Coronary artery (tissue), 2 donors: Measurements from ENCODE around the gene RELL1.

ENCODE experiments used
- DNase-seq: peaks from one replicate; pipeline ENCODE4 v3.0.0-alpha.2; 2017; ENCODE audit warnings: low spot score
- H3K27ac ChIP-seq, 2 donors: fragments of 200-600 bp; sonication (generic); one replicate each; pipeline ENCODE4 v1.5.1; 2016 to 2019
- H3K4me3 ChIP-seq: fragments of 200-600 bp; sonication (generic); 2 replicates; pipeline ENCODE4 v1.5.1; 2016; ENCODE audit warnings: mild to moderate bottlenecking, moderate library complexity
- TF ChIP-seq, protein P1 (sequence below): fragments of 200-600 bp; sonication (generic); IDR thresholded peaks from one replicate; pipeline ENCODE4 v1.5.1; 2019; ENCODE audit warnings: antibody characterized with exemption

Gene RELL1

GRCh38 chr4:37659696-37660095 lies 26.5 kb downstream of the RELL1 start:
- no peak overlapping the region for H3K27ac ChIP-seq
- TF ChIP-seq, protein P1, sequence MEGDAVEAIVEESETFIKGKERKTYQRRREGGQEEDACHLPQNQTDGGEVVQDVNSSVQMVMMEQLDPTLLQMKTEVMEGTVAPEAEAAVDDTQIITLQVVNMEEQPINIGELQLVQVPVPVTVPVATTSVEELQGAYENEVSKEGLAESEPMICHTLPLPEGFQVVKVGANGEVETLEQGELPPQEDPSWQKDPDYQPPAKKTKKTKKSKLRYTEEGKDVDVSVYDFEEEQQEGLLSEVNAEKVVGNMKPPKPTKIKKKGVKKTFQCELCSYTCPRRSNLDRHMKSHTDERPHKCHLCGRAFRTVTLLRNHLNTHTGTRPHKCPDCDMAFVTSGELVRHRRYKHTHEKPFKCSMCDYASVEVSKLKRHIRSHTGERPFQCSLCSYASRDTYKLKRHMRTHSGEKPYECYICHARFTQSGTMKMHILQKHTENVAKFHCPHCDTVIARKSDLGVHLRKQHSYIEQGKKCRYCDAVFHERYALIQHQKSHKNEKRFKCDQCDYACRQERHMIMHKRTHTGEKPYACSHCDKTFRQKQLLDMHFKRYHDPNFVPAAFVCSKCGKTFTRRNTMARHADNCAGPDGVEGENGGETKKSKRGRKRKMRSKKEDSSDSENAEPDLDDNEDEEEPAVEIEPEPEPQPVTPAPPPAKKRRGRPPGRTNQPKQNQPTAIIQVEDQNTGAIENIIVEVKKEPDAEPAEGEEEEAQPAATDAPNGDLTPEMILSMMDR = no peak
- DNase-seq = no peak
- H3K4me3 ChIP-seq = no peak overlapping the region

DNA sequence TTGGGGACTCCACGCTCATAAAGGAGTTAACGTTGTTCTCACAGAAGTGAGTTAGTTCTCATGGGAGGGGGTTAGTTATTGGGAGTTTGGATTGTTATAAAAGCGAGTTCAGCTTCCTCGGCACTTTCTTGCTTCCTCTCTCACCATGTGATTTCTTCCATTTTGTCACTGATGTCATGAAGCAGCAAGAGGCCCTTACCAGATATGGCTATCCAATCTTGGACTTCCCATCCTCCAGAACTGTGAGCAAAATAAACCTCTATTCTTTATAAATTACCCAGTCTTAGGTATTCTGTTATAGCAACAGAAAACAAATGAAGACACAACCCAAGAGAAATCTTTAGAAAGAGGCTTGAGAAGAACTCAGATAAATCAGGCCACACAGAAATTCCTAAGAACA lies 29.5 kb downstream of the RELL1 start:
- TF ChIP-seq, protein P1 = no peak
- no peak for DNase-seq
- no peak overlapping the region for H3K4me3 ChIP-seq
- H3K27ac ChIP-seq = no peak overlapping the region

GRCh38 chr4:37653601-37654000 lies 32.6 kb downstream of the RELL1 start:
- DNase-seq = no peak

DNA sequence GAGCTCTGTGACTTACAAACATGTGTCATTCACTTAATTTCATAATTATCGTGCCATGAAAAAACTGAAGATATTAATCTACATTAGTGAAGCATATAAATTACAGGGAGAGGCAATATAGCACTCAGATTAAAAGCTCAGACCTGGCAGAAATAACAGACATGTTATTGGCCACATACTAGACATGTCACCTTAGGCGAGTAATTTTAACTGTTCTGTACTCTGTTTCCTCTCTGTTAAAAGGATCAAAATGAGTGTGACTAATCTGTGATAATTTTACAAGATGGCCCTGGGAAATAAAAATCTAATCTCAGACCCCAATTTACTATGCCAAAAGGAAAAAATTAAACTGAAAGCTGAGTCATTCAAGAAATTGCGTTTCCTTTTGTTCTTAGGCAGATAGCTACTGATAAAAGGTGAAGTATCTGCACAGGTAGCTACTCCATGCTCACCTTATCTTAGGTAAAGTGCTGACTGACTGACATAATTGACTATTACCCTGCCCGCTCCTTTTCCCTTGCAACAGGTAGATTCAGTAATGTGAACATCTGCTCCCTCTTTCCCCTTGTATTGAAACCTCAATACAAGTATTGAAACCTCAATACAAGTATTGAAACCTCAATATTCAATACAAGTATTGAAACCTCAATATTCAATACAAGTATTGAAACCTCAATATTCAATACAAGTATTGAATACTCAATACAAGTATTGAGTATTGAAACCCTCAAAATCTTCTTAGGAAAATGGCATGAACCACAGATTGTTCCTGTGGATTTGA lies 33.2 kb downstream of the RELL1 start:
- Histone ChIP-seq H3K4me3 (no peak overlapping the region), H3K27ac (no peak overlapping the region)
- TF ChIP-seq, protein P1 = no peak
- DNase-seq = no peak

More at GRCh38 chr4:37653601-37654000, 32.6 kb downstream of the RELL1 start:
- Histone ChIP-seq H3K27ac (no peak overlapping the region), H3K4me3 (no peak overlapping the region)
- TF ChIP-seq, protein P1 = no peak

DNA sequence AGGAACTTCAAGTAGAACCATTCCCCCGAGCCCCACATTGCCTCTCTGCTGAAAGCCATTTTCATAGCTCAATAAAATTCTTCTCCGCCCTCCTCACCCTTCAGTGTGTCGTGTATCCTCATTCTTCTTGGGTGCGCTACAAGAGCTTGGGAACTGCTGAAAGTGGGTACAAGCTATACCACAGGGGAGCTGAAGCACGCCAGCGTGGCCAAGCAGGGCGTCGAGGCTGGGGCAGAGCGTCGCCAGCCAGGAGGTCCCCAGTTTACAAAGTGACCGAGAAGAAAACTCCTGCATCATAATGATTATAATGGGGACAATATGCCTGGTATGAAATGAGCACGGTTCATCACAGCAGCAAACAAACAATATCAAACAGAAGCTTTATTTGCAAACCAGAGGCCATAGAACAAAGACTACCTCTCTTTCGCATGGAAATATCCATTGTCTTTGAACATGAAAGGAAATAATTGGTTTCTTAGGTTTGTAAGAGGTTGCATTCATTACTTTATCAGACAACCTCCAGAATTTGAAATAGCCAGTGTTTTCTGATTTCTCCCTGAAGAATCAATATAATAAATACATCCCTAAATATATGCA lies 34.3 kb downstream of the RELL1 start:
- no peak for DNase-seq
- Histone ChIP-seq H3K27ac (no peak overlapping the region), H3K4me3 (no peak overlapping the region)
- TF ChIP-seq, protein P1 = no peak

DNA sequence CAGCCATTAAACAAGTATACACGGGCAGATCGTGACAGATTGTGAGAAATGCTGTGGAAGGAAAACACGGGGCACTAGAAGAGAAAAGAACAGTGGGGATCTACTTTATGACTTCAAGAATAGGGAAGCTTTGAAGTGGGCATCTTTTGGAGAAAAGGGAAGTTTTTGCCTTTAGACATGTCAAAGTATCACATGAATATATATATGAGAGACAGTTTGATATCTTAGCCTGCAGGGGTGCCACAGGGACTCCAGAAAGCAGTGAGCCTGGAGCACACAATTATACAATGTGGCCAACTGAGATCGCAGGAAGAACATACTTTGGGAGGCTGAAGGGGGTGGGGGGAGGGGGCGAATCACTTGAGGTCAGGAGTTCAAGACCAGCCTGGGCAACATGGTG lies 35.7 kb downstream of the RELL1 start:
- TF ChIP-seq, protein P1 = no peak
- Histone ChIP-seq H3K4me3 (no peak overlapping the region), H3K27ac (no peak overlapping the region)
- no peak for DNase-seq

DNA sequence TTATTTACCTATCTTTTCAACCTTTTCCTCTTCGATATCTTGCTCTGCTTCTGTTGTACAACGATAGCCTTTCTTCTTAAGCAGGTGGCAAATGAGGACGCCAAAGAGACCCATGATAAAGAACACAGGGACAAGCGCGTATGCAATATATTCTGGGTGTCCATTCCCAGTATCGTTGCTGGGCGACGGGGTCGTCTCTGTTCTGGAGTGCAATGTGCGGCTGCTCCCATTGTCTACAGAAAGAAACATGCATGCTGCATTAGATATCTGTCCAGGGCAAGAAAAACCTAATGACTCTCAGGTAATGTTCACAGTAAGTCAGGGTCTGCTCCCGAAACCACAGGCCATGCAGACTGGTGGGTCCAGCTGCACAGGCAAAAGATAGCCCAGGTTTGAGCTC lies 36.9 kb downstream of the RELL1 start:
- TF ChIP-seq, protein P1 = no peak
- no peak for DNase-seq
- Histone ChIP-seq H3K27ac (no peak overlapping the region), H3K4me3 (no peak overlapping the region)
